Measurements from ENCODE around the gene ANO2.

ANO2 gene

GRCh38 chr12:5963515-5963914 is 18.5 kb upstream of the ANO2 start:
- no peak for DNase-seq

- DNase-seq, result no peak
Observed at GRCh38 chr12:5960783-5961182, 15.7 kb upstream of the ANO2 start.

GRCh38 chr12:5956987-5957386 is 11.9 kb upstream of the ANO2 start:
- DNase-seq, result no peak

- DNase-seq, result no peak
Observed at GRCh38 chr12:5954661-5955060, 9.6 kb upstream of the ANO2 start.

- DNase-seq, result no peak
Observed at GRCh38 chr12:5953835-5954586, 9.0 kb upstream of the ANO2 start.

- no peak for DNase-seq
Observed at GRCh38 chr12:5952031-5952430, 7.0 kb upstream of the ANO2 start.

GRCh38 chr12:5948696-5949095 is 3.6 kb upstream of the ANO2 start:
- no peak for DNase-seq

GRCh38 chr12:5947006-5947405 is 1.9 kb upstream of the ANO2 start:
- DNase-seq, result no peak

GRCh38 chr12:5946388-5946787 is 1.3 kb upstream of the ANO2 start:
- DNase-seq, result no peak

GRCh38 chr12:5944688-5945070 is 380 bp downstream of the ANO2 start:
- DNase-seq, result no peak

- DNase-seq, result no peak
Observed at GRCh38 chr12:5944053-5944452, 1.0 kb downstream of the ANO2 start.

GRCh38 chr12:5941907-5942306 is 3.2 kb downstream of the ANO2 start:
- DNase-seq, result no peak

GRCh38 chr12:5927732-5928516 is 17.1 kb downstream of the ANO2 start:
- no peak for DNase-seq

- no peak for DNase-seq
Observed at GRCh38 chr12:5925646-5926045, 19.4 kb downstream of the ANO2 start.

- no peak for DNase-seq
Observed at GRCh38 chr12:5924342-5924741, 20.7 kb downstream of the ANO2 start.

- no peak for DNase-seq
Observed at GRCh38 chr12:5923751-5924150, 21.3 kb downstream of the ANO2 start.

GRCh38 chr12:5923043-5923605 is 21.9 kb downstream of the ANO2 start:
- no peak for DNase-seq

GRCh38 chr12:5921966-5922899 is 22.8 kb downstream of the ANO2 start:
- no peak for DNase-seq

- no peak for DNase-seq
Observed at GRCh38 chr12:5921027-5921909, 23.8 kb downstream of the ANO2 start.

GRCh38 chr12:5916785-5917290 is 28.2 kb downstream of the ANO2 start:
- no peak for DNase-seq

- DNase-seq, result no peak
Observed at GRCh38 chr12:5915511-5915910, 29.5 kb downstream of the ANO2 start.
